ENCODE results near the gene NUAK1. TPM values are rescaled to one million over a fixed set of nuclear protein-coding genes. Genes with fewer than 3 reads are reported as not detected.

NUAK1 gene
- total RNA-seq, 1 experiment from 2014 or later: 7.4 TPM

DNA sequence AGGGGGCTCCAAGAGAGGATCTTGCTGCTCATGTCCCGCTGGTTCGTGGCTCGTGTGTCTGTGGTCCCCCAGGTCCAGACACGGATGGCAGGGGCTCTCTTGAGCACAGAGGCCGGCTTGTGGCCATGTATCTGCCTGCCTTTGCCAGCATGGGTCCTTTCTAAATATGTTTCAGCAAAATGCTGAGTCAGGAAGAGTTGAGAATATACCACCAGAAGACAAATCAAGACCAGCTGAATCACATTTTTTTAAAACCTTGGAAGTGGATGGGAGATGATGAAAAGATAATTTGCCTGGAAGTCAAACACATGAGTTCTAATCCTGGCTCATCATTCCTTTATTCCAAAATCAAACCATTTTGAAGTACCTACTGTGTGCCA lies 58.0 kb downstream of the NUAK1 start (continued):
- TF ChIP-seq, protein P1, sequence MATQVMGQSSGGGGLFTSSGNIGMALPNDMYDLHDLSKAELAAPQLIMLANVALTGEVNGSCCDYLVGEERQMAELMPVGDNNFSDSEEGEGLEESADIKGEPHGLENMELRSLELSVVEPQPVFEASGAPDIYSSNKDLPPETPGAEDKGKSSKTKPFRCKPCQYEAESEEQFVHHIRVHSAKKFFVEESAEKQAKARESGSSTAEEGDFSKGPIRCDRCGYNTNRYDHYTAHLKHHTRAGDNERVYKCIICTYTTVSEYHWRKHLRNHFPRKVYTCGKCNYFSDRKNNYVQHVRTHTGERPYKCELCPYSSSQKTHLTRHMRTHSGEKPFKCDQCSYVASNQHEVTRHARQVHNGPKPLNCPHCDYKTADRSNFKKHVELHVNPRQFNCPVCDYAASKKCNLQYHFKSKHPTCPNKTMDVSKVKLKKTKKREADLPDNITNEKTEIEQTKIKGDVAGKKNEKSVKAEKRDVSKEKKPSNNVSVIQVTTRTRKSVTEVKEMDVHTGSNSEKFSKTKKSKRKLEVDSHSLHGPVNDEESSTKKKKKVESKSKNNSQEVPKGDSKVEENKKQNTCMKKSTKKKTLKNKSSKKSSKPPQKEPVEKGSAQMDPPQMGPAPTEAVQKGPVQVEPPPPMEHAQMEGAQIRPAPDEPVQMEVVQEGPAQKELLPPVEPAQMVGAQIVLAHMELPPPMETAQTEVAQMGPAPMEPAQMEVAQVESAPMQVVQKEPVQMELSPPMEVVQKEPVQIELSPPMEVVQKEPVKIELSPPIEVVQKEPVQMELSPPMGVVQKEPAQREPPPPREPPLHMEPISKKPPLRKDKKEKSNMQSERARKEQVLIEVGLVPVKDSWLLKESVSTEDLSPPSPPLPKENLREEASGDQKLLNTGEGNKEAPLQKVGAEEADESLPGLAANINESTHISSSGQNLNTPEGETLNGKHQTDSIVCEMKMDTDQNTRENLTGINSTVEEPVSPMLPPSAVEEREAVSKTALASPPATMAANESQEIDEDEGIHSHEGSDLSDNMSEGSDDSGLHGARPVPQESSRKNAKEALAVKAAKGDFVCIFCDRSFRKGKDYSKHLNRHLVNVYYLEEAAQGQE (IDR thresholded peaks at IDR 0.05; ENCODE audit: low read depth): no peak
- TF ChIP-seq, protein P2, sequence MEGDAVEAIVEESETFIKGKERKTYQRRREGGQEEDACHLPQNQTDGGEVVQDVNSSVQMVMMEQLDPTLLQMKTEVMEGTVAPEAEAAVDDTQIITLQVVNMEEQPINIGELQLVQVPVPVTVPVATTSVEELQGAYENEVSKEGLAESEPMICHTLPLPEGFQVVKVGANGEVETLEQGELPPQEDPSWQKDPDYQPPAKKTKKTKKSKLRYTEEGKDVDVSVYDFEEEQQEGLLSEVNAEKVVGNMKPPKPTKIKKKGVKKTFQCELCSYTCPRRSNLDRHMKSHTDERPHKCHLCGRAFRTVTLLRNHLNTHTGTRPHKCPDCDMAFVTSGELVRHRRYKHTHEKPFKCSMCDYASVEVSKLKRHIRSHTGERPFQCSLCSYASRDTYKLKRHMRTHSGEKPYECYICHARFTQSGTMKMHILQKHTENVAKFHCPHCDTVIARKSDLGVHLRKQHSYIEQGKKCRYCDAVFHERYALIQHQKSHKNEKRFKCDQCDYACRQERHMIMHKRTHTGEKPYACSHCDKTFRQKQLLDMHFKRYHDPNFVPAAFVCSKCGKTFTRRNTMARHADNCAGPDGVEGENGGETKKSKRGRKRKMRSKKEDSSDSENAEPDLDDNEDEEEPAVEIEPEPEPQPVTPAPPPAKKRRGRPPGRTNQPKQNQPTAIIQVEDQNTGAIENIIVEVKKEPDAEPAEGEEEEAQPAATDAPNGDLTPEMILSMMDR (IDR thresholded peaks at IDR 0.05 in 2 of 3, conservative IDR thresholded peaks at IDR 0.05 in 1 of 3; ENCODE audit: borderline replicate concordance in 1 of 3, insufficient read depth in 1 of 3, low read depth in 2 of 3, low read length in 2 of 3): no peak

DNA sequence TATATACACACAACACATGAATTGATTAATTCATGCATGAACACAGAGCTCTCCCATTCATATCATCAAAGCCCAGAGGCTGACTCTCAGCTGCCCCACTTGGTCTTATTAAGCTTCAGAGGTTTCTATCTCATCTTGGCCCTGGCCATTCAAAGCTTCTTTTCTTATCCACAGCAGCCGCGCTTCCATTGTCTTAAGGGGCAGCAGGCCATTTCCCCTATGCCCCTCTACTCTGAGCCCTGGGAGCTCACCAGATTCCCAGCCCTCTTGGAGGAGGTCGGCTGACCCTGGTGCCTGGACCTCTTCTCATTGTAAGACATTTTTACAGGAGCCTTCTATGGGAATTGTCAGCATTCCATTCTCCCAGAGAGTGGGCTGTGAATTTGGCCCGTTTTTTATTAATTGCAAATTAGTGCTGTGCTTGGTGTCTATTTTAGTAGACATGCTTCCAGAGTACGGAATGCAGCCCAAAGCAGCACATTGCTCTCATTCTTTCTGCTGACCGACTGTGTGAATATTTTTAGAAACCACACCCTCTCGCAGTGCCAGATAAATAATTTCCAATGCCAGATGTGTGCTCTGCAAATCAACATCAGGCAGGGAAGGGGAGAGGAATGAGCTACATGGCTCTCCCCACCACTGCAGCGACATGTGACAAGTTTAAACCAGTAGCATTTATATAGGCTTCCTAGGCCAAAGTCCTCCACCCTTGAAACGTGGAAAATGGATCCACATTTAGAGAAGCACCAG lies 58.5 kb downstream of the NUAK1 start:
- H3K4me1 ChIP-seq (ENCODE audit: control insufficient read depth in 1 of 2, insufficient read depth in 2 of 2, low read length in 2 of 2): peaks cover 18 to 27% of the 10 kb centered on the region in 2 experiments
- RAD21 ChIA-PET (ENCODE audit: low non-redundant PET in 1 of 2, low total read pairs in 2 of 2, uncharacterized antibody in 2 of 2, unreplicated experiment in 2 of 2): no interaction called here
- DNase-seq (ENCODE audit: low read depth, low spot score): no peak
- H3K9ac ChIP-seq (ENCODE audit: low read length): no peak overlapping the region
- H3K4me2 ChIP-seq (ENCODE audit: low read length): no peak overlapping the region
- no peak for ATAC-seq
- H3K27me3 ChIP-seq (ENCODE audit: insufficient read depth, low read length): no peaks in the 10 kb centered on the region
- no TSS peak for BruUV-seq (replicated peaks)
- CTCF ChIA-PET: no interaction called here
- intact Hi-C loops (cut with micrococcal nuclease): no loop called here
- POLR2A ChIA-PET: no interaction called here
- no peaks in the 10 kb centered on the region for H3K9me2 ChIP-seq (ENCODE audit: insufficient read depth)
- no peaks in the 10 kb centered on the region for H3K79me2 ChIP-seq (ENCODE audit: insufficient read depth, low read length)
- H3K4me3 ChIP-seq (replicated peaks in 1 of 2; ENCODE audit: low read depth in 1 of 2, low read length in 2 of 2): no peak overlapping the region
- H3K9me3 ChIP-seq (ENCODE audit: control insufficient read depth in 1 of 2, insufficient read depth in 1 of 2, low read depth in 1 of 2, low read length in 2 of 2): no peaks in the 10 kb centered on the region
- no peak overlapping the region for H3K27ac ChIP-seq (ENCODE audit: low read depth, low read length)
- no peaks in the 10 kb centered on the region for H4K20me1 ChIP-seq (ENCODE audit: insufficient read depth)
- no peaks in the 10 kb centered on the region for H3K36me3 ChIP-seq (ENCODE audit: control insufficient read depth in 1 of 2, insufficient read depth in 2 of 2, low read length in 2 of 2)
- no peak overlapping the region for H2AFZ ChIP-seq (ENCODE audit: low read depth, low read length, poor library complexity, severe bottlenecking)
- no peak for TF ChIP-seq EZH2phosphoT487 (IDR thresholded peaks at IDR 0.05; ENCODE audit: borderline replicate concordance)
- TF ChIP-seq SRF (IDR thresholded peaks at IDR 0.05; ENCODE audit: low read depth): no peak
- TF ChIP-seq, protein P1 (IDR thresholded peaks at IDR 0.05; ENCODE audit: low read depth): no peak
- TF ChIP-seq, protein P2 (IDR thresholded peaks at IDR 0.05 in 2 of 3, conservative IDR thresholded peaks at IDR 0.05 in 1 of 3; ENCODE audit: borderline replicate concordance in 1 of 3, insufficient read depth in 1 of 3, low read depth in 2 of 3, low read length in 2 of 3): no peak
- no peak for TF ChIP-seq CEBPB (IDR thresholded peaks at IDR 0.05; ENCODE audit: low read depth)
- TF ChIP-seq FOSL1 (IDR thresholded peaks at IDR 0.05; ENCODE audit: low read depth): no peak
- no peak for TF ChIP-seq SP1 (IDR thresholded peaks at IDR 0.05; ENCODE audit: low read depth)
- TF ChIP-seq, protein P3, sequence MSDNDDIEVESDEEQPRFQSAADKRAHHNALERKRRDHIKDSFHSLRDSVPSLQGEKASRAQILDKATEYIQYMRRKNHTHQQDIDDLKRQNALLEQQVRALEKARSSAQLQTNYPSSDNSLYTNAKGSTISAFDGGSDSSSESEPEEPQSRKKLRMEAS (IDR thresholded peaks at IDR 0.05): no peak
- TF ChIP-seq ZFX (IDR thresholded peaks at IDR 0.05): no peak
- no peak for TF ChIP-seq CBX3 (IDR thresholded peaks at IDR 0.05; ENCODE audit: low read depth)

Measured in HCT116 (cell line).